NOMO-1 treated with dmso at 0.1 percent for 144 hours (cell line): Measurements from ENCODE around the gene NDUFA3.

ENCODE experiments used
- DNase-seq: peaks from one replicate; lab custom pipeline; 2025; ENCODE audit not compliant: unreplicated experiment; lab: John Stamatoyannopoulos, UW

Gene NDUFA3

DNA sequence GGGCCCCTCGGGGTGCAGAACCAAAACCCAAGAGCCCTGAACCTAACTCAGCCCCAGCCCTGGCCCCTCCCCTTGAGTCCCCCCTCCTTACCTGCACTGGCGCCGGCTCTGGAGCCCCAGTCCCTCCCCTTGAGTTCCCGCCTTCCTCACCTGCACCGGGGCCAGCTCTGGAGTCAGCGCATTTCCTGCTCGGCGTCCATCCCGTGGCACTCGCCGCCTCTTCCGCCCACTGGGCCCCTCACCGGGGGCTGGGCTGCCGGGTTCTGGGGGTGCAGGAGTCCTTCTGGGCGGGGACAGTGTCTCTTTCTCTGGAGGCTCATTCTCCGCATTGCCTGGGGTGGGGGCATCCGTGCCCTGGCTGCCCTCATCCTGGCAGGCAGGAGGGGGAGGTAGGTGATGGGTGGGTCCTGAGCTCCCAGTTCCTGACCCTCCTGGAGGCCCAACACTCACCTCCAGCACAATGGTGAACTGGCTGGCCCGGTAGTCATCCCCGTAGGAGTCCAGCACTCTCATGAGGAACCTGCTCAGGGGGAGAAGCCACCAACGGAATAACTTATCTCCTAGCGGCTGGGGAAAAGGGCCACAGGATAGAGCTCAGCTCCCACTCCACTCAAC is 5.3 kb downstream of the NDUFA3 start:
- DNase-seq, result no peak

DNA sequence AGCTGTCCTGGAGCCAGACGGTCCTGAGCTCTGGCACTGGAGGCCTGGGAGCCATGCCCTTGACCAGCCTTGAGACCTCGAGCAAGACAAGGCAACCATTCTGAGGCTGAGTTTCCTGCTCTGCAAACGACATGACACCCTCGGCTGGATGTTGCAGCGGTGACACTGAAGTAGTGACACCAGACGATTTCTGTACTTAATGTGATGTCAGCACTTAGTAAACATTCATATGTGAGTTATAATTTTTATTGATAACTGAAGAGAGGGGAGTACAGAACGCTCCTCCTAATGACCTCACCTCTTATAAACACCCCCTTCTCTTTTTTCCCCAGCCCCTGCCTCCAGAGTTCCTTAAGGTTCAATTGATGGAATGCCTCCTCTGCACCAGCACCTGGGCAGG is 5.8 kb downstream of the NDUFA3 start:
- no peak for DNase-seq

DNA sequence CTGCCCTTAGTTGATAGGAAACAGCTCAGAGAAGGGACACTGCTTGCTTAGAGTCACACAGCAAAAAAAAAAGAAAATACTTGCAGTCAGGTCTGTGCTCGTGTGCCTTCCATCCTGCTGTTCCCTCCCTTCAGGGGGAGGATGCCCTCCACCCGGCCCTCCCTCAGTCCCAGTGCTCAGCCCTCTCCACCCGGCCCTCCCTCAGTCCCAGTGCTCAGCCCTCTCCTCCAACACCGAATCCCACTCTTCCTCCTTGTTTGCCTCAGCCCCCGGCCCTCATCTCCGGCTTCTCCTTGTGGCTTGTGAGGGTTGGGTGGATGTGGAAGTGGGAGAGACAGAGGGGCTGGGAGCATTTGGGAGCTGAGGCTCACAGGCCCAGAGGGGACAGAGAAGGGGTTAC is 7.0 kb downstream of the NDUFA3 start:
- no peak for DNase-seq

DNA sequence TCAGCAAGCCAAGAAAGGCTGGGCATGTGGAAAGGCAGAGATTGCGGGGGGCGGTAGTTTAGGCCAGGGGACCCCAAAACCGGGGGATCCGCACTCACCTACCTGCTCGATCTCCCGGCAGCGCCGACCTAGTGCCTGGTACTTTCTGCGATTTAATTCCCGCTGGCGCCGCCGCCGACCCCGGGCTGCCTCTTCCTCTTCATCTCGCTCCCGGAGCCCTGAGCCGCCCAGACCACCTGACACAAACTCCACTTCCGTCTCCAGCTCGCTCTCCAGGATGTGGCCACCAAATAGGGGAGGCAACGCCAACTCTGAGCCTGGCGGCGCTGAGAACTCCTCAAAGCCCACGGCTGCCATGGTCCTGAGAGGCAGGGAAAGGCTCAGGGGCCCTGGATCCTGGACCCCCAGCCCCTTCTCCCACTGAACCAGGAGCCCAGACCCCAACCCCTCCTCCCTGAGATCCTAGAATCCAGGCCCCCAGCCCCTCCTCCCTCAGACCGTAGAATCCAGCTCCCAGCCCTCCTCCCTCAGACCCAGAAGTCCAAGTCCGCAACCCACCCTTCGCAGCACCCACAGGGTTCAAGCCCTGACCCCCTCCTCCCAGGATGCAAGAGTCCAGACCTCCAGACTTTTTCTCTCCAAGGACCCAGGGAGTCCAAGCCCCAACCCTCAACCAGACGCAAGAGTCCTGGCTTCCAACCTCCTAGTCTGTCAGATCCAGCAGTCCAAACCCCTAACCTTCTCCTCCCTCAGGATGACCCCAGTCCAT is 11.9 kb downstream of the NDUFA3 start:
- DNase-seq, result peak; percentile 64

DNA sequence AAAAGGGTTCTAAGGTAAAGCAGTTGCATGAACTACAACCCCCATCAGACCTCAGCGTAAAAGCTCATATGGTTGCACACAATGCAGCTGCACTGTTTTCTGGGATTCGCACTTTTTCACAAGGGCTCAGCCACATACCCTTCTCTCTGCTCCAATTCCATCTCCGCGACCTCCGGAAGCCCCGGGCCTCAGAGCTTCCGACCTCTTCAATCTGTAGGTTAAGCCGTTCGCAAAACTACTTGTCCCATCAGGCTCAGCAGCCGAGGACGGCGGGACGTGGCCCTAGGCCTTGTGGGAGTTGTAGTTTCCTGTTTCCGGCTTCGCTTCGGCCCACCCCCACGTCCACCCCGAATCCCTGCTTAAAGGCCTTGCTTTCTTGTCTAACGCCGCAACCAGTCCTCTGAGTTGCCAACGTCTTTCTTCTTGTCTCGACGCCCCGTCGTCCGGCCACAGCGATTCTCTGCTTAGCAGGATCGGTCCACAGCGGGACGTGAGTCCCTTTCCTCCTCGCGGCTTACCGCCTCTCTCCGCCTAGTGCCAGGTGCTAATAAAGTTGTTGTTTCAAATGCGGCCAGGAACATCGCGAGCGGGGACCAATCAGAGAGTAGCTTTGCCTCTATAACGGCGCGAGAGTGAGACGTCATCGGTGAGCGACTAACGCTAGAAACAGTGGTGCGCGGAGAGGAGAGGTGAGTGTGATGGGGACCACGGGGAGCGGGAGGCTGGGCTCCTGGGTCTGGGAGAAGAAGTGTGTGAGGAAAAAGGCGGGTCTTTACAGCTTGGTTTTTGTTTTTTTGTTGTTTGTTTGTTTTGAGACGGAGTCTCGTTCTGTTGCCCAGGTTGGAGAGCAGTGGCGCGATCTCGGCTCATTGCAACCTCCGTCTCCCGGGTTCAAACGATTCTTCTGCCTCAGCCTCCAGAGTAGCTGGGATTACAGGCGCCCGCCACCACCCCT is 12.7 kb downstream of the NDUFA3 start, which contains the start of the genes PRPF31 and TFPT:
TSS of gene PRPF31 (plus strand) at position 646 of the 955 bp plus-strand sequence. CDS start 2,525 bp downstream, outside the sequence.
TSS of gene TFPT (minus strand) at position 549 of the 955 bp plus-strand sequence. CDS start at position 161, 388 bp downstream.
- DNase-seq, result peak; percentile 95

DNA sequence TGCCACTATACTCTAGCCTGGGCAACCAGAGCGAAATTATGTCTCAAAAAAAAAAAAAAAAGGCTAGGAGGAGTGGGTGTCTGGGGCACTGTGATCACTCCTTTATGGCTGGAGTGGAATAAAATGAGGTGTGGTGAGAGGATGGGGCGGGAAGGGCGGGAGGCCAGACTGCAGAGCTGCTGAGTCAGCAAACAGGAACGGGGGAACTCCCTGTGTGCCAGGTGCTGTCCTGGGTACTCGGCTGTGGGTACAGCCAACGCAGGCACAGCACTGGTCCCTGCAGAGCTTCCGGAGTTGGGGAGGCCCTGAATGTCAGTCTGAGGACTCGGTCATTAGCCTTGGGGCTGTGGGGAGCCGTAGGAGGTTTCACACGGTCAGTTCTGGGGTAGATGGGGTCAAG is 18.6 kb downstream of the NDUFA3 start:
- DNase-seq, result no peak

DNA sequence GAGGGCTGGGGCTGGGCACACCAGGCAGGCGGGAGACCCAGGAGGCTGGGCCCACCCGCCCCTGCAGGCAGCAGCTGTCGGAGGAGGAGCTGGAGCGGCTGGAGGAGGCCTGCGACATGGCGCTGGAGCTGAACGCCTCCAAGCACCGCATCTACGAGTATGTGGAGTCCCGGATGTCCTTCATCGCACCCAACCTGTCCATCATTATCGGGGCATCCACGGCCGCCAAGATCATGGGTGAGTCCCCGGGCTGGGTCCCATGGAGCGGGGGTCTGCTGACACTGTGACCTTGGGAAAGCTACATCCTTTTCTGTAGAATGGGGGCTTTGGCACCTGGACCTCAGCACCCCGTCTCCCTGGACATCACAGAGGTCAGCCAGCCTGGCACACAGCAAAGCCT is 21.0 kb downstream of the NDUFA3 start:
- DNase-seq, result no peak

DNA sequence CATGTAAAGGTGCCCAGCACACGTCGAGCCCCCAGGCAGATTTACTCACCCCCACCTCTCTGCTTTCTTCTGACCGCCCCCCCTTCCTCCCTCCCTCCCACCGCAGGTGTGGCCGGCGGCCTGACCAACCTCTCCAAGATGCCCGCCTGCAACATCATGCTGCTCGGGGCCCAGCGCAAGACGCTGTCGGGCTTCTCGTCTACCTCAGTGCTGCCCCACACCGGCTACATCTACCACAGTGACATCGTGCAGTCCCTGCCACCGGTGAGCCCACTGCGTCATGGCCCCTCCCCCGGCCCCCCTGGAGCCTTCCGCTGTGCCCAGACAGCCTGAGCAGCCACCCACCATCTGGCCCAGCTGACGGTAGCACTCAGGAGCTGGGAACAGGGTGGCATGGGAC is 21.7 kb downstream of the NDUFA3 start:
- no peak for DNase-seq

DNA sequence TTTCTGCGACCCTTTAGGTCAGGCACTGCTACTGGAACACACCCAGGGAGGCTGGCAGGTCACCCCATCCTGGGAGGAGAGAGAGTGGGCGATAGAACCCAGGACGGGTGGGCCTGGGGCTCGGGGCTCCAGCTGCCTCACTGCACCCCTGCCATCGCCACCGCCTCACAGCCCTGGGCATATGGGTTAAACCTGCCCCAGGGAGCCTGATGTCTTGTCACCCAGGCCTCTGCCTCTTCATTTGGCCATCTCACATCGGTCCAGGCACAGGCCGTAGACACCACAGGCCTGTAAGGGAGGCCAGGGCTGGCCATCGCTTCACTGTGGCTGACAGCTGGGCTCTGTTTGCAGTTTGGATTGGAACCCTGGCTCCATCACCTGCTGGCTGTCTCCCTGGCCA is 23.1 kb downstream of the NDUFA3 start:
- DNase-seq, result no peak

DNA sequence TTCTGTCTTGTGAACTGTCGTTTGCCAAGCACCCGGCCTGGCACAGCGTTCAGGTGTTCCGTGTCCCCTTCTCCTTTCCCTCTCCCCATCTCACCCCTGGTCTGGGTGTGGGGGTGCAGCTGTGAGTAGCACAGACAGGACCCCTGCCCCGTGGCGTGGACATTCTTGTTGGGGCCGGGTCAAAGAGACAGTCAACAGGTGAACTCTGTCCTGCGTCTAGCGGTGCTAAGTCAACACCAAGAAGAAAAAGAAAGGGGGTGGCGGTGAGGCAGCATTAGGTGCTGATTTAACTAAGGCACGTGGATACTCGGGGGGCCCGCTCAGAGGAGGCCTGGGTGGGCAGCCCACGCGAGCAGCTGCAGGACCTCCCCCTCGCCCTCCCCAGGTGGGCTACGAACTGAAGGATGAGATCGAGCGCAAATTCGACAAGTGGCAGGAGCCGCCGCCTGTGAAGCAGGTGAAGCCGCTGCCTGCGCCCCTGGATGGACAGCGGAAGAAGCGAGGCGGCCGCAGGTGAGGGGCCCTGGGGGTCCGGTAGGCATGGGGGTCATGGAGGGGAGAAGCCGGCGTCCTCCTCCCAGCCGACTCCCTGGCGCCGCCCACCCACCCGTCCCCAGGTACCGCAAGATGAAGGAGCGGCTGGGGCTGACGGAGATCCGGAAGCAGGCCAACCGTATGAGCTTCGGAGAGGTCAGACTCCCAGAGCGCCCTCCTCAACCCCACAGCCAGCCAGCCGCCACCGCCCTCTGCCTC is 25.2 kb downstream of the NDUFA3 start:
- no peak for DNase-seq

DNA sequence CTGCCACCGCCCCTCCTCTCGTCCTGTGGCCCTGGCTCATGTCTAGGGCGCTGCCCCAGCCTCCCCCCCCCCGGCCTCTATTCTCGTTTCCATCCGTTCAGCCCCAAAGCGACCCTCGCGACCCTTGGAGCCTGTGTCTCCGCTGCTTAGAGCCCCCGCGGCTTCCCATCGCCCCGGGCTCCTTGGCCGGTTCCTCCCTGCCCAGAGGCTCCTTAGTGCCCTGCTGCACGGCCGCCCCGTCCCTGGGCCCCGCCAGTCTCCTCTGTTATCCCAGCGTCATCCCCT is 25.7 kb downstream of the NDUFA3 start:
- DNase-seq, result no peak

DNA sequence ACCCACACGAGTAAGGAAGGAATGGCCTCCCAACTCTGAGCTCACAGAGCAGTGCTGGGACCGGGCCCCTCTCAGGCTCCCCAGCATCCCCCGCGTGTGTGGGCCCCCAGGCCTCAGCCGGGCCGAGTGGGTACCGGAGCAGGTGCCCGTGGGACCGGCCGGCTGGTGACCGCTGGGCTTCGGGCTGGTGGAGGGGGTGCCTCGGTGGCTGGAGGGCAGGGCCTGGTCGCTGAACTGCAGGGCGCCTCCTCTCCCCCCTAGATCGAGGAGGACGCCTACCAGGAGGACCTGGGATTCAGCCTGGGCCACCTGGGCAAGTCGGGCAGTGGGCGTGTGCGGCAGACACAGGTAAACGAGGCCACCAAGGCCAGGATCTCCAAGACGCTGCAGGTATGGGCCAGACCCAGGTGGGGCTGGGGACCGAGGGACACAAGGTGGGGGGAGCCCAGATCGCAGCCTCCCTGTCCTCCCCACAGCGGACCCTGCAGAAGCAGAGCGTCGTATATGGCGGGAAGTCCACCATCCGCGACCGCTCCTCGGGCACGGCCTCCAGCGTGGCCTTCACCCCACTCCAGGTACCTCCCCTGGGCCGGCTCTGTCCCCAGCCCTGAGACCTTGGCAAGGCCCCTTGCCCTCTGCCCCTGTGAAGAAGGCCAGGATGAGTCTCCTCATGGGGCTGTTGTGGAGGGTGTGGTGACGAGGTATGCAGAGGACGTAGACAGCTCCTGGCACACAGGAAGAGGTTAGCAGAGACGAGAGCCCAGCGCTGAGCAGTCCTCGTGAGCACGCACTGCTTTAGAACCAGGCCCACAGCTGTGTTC is 26.4 kb downstream of the NDUFA3 start:
- DNase-seq, result no peak

DNA sequence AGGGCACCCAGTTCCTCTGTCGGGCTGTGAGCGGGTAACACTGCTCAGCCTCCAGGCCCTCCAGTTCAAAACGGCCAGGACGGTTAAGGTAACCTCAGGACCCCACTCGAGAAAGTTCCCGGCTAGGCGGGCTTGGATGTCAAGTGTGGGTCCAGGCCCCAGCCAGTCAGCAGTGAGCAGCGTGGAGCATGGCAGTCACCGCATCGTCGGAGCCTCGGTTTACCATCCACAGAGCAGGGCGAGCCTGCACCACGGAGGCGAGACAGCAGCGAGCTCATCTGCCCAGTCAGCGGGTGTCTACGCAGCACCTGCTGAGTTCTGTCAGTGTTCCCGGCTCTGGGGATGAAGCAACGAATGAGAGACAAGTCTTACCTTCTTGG is 27.0 kb downstream of the NDUFA3 start:
- no peak for DNase-seq

DNA sequence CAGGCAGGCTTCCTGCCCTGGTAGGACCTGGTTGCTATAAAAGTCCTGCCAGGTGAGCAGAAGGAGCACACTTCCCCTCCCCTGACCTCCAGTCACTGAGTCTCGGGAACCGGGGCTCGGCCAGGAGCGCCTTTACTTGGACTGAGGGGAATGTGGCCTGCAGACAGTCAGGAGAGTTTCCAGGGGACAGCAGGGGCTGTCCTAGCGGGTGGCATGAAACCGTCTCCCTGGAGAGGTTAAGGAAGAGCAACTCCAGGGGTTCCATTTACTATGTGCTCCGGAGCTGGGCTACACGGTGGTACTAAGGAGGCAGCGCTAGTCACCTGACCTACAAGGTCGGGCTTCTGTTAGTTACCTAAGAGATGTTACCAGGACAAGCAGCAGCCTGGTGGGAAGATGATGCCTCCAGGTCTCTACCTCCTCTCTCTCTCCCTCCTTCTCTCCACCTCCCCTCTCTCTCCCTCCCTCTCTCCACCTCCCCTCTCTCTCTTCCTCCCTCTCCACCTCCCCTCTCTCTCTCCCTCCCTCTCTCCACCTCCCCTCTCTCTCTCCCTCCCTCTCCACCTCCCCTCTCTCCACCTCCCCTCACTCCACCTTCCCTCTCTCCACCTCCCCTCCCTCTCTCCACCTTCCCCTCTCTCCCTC is 30.8 kb downstream of the NDUFA3 start:
- DNase-seq, result peak; percentile 36

DNA sequence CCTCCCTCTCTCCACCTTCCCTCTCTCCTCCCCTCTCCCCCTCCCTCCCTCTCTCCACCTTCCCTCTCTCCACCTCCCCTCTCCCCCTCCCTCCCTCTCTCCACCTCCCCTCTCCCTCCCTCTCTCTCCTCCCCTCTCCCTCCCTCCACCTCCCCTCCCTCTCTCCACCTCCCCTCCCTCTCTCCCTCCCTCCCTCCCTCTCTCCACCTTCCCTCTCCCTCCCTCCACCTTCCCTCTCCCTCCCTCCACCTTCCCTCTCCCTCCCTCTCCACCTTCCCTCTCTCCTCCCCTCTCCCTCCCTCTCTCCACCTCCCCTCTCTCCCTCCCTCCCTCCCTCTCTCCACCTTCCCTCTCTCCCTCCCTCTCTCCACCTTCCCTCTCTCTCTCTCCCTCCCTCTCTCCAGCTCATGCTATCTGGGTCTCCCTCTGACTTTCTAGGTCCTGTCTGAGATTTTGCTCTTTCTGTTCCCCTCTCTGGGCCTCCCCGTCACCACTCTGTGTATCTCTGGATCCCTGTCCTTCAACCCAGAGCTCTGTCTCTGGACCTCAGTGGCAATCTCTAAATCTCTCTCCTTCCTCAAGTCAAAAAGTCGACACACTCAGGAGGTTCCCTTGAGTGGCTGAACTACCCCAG is 31.4 kb downstream of the NDUFA3 start:
- no peak for DNase-seq

DNA sequence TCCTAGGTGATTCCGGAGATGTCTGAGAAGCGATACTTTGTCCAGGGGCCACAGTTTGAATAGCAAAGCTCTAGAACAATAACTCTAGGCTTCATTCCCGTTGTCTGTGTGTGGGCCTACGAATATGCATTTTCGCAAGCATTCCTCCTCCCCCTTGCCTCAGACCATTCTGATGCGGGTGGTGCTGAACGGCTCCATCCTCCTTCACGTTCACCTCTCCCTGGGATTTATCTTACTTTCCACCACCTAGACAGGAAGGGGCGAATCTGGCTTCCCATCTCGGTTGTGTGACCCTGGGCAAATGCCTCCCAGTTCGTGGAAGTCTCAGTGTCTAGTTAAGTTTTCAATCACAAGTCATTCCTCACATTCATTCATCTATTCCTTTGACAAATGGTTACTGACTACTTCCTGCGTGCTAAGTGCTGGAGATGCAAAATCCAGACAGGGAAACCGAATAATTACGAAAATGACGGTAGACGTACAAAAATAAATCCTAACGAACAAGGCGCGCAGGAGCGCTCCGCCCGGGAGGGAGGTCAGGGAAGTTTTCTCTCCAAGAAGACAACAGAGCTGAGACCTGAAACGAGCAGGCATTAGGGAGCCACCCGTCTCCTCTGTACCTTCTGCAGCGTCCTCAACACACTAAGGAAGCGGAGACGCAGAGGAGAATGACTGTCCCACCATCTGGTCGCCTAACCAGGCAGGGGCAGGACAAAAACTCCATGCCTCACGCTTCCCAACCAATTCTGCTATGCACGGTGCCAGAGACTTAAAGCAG is 33.6 kb downstream of the NDUFA3 start:
- DNase-seq, result no peak

DNA sequence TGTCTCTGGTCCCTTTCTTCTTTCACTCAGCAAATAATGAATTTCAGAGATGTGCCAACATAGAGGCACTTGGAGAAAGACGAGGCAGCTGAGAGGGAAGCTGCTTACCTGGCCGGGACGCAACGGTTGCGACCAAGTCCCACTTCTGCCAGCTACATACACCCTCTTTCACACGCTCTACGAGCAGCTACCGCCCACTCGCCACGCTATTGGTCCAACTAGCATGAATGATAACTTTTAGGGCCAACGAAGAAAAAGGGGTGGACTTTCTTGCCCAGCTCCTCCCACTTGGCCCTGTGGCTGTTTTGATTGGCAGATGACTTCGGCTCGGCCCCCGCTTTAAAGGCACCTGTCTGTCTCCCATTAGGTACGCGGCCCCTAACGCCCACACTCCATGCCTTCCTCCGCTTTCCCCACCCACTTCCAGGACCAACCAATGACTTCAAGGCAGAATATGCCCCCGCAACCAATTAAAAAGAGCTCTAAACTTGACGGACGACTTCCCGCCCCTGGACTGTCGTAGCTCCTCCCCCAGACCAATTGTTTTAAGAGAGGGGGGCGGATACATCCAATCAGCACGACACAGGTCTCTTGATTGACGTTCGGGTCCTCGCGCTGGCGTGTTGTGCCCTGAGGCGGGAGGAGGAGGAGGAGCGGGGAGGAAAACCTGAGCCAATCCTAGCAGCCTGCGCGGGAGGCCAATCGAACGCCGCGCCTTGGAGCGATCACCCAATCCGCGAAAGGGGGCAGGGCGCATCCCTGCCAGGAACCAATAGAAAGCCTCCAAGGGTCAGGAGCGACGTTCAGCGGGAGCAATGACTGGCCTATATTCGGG is 34.4 kb downstream of the NDUFA3 start:
- DNase-seq, result peak; percentile 100
